K562 (cell line): Measurements from ENCODE around the gene DIP2B. TPM values are rescaled to one million over a fixed set of nuclear protein-coding genes. Genes with fewer than 3 reads are reported as not detected.

Source experiments
- ATAC-seq: fragments of 200-7000 bp; cut with Tn5 transposase; 3 replicates; pipeline ENCODE4 v1.9.1; 2020; ENCODE audit warnings: moderate library complexity
- BruUV-seq: library from RNA; stranded (reverse); fragments of 400-500 nt; replicated peaks from 2 replicates; lab custom pipeline; 2021; lab: Mats Ljungman, UMichigan
- CTCF ChIA-PET: fragments of 300-600 bp; formaldehyde crosslinking; extraction: SDS; loops from one replicate; lab custom pipeline; 2021; ENCODE audit warnings: low intra/inter-chr PET ratio; lab: Yijun Ruan, JAX
- POLR2A ChIA-PET: fragments of 300-600, 350-650 bp; sonication (Branson Sonifier 250); formaldehyde crosslinking; extraction: SDS; loops from one replicate; lab custom pipeline; 2021; ENCODE audit warnings: antibody characterized with exemption, inconsistent platforms; lab: Yijun Ruan, JAX
- DNase-seq, 4 experiments: peaks; one replicate each; pipeline versions ENCODE4 v3.0.0 to v3.0.0-alpha.2; 2011 to 2018; ENCODE audit warnings: low spot score in 3 of 4, mixed read lengths in 3 of 4; ENCODE audit errors: extremely low read depth in 1 of 4
- FAIRE-seq: peaks from 2 replicates; lab custom pipeline; 2011; peaks lifted over from hg19 to GRCh38; lab: Jason Lieb, UNC
- H2AFZ ChIP-seq: 2 replicates; pipeline ENCODE4 v1.6.0; 2011; ENCODE audit warnings: low read depth, low read length, control low read depth, inconsistent platforms
- H3K27ac ChIP-seq: fragments of 200-600 bp; 3 replicates; pipeline ENCODE4 v1.8.0; 2011; ENCODE audit warnings: low read depth, mild to moderate bottlenecking, control low read depth, inconsistent platforms, low read length, moderate library complexity, mixed read lengths; ENCODE audit errors: extremely low read depth
- H3K27me3 ChIP-seq, 2 experiments: fragments of 300-600 bp in 1 of 2; 2 replicates in 1 of 2; 3 replicates in 1 of 2; pipeline versions ENCODE4 v1.6.0 to v1.8.0; 2011; ENCODE audit warnings: inconsistent platforms in 2 of 2, low read length in 2 of 2, mild to moderate bottlenecking in 1 of 2, mixed read lengths in 1 of 2, moderate library complexity in 1 of 2; ENCODE audit not compliant: control insufficient read depth in 2 of 2, insufficient read depth in 2 of 2
- H3K36me3 ChIP-seq: fragments of 300-600 bp; 3 replicates; pipeline ENCODE4 v1.8.0; 2011; ENCODE audit warnings: mild to moderate bottlenecking, low read length, inconsistent platforms; ENCODE audit not compliant: control insufficient read depth, insufficient read depth
- H3K4me1 ChIP-seq, 2 experiments: fragments of 200-600 bp in 1 of 2; replicated peaks in 1 of 2; 2 replicates in 1 of 2; 3 replicates in 1 of 2; pipeline versions ENCODE4 v1.5.1 to v1.8.0; 2011; ENCODE audit warnings: inconsistent platforms in 2 of 2, low read length in 2 of 2, mild to moderate bottlenecking in 1 of 2, mixed read lengths in 1 of 2, moderate library complexity in 1 of 2; ENCODE audit not compliant: control insufficient read depth in 2 of 2, insufficient read depth in 2 of 2
- H3K4me2 ChIP-seq: 2 replicates; pipeline ENCODE4 v1.6.1; 2011; ENCODE audit warnings: low read length, control low read depth, inconsistent platforms, mixed read lengths; ENCODE audit not compliant: insufficient read depth
- H3K4me3 ChIP-seq: fragments of 200-600 bp; sonication (generic), shearing (Covaris generic); 2 replicates; pipeline ENCODE4 v1.5.1; 2016; ENCODE audit warnings: control low read depth, inconsistent platforms
- H3K79me2 ChIP-seq: fragments of 200-600 bp; 3 replicates; pipeline ENCODE4 v1.8.0; 2011; ENCODE audit warnings: low read length, inconsistent platforms; ENCODE audit not compliant: control insufficient read depth, insufficient read depth
- H3K9ac ChIP-seq, 2 experiments: 2 replicates each; pipeline versions ENCODE4 v1.6.0 to v1.6.1; 2011; ENCODE audit warnings: low read depth in 2 of 2, low read length in 2 of 2, control low read depth in 1 of 2, inconsistent platforms in 1 of 2, mild to moderate bottlenecking in 1 of 2, mixed read lengths in 1 of 2; ENCODE audit not compliant: insufficient read depth in 1 of 2
- H3K9me1 ChIP-seq: one replicate; pipeline ENCODE4 v1.6.0; 2011; ENCODE audit warnings: inconsistent platforms, mild to moderate bottlenecking, low read length, moderate library complexity; ENCODE audit not compliant: control insufficient read depth, insufficient read depth
- H3K9me3 ChIP-seq: replicated peaks from 2 replicates; pipeline ENCODE4 v1.5.1; 2011; ENCODE audit warnings: low read depth, low read length, inconsistent platforms; ENCODE audit not compliant: control insufficient read depth, insufficient read depth
- H4K20me1 ChIP-seq: replicated peaks from 2 replicates; pipeline ENCODE4 v1.6.1; 2011; ENCODE audit warnings: low read length, inconsistent platforms, mixed read lengths; ENCODE audit not compliant: control insufficient read depth, insufficient read depth
- WGBS: fragments of 100-300 bp; shearing (Covaris generic); methylation state at CpG from one replicate; pipeline ENCODE4 v1.1.6; 2016; ENCODE audit warnings: low coverage, mixed read lengths; ENCODE audit not compliant: insufficient coverage; ENCODE audit errors: missing lambda C conversion rate; 5-methylcytosine and 5-hydroxymethylcytosine counted together
- in situ Hi-C: fragments of 300-500 bp; cut with MboI; formaldehyde crosslinking; loops from 4 replicates; pipeline ENCODE4 v1.15.0; 2018; ENCODE audit warnings: inconsistent platforms, mixed read lengths
- intact Hi-C: fragments of 100-400 bp; cut with micrococcal nuclease; formaldehyde crosslinking; loops from 2 replicates; pipeline ENCODE4 v1.14.2; 2022
- polyA plus RNA-seq, 8 experiments: library from polyadenylated mRNA; depleted of rRNA in 4 of 8; stranded (reverse) in 5 of 8; unstranded in 3 of 8; fragments of >200 nt; fragmentation: Nextera tagmentation in 2 of 8; fragmentation: Illumina TruSeq in 1 of 8; extraction: Ambion mirVana in 2 of 8; extraction: Trizol in 1 of 8; gene quantifications; 2 replicates each; pipeline versions ENCODE4 v1.2.1 to v1.2.3, GENCODE V29; 2011 to 2014; ENCODE audit warnings: inconsistent platforms in 1 of 8, missing spikeins in 1 of 8
- total RNA-seq, 7 experiments: library from RNA; depleted of rRNA in 6 of 7; stranded (reverse); fragments of >200 nt in 6 of 7; fragmentation: Illumina TruSeq in 2 of 7; extraction: Trizol in 2 of 7; gene quantifications; 2 replicates each; pipeline versions ENCODE4 v1.2.1 to v1.2.3, GENCODE V29; 2011 to 2021; ENCODE audit warnings: low replicate concordance in 1 of 7
- TF ChIP-seq, protein P1 (sequence below): fragments of 250-450 bp; sonication (Bioruptor Pico); IDR thresholded peaks from 2 replicates; pipeline ENCODE4 v1.5.0; 2022; ENCODE audit warnings: mild to moderate bottlenecking
- TF ChIP-seq, protein P2 (sequence below): fragments of 450-650 bp; IDR thresholded peaks from 2 replicates; pipeline ENCODE4 v1.6.1; 2017; ENCODE audit warnings: mild to moderate bottlenecking, moderate library complexity

Gene DIP2B
- total and polyA plus RNA-seq, 9 of the 15 experiments (the other 6 are each of a cell fraction or from before 2014, with no cell fraction given): 4.6 to 26.1 (median 18.8) TPM

DNA sequence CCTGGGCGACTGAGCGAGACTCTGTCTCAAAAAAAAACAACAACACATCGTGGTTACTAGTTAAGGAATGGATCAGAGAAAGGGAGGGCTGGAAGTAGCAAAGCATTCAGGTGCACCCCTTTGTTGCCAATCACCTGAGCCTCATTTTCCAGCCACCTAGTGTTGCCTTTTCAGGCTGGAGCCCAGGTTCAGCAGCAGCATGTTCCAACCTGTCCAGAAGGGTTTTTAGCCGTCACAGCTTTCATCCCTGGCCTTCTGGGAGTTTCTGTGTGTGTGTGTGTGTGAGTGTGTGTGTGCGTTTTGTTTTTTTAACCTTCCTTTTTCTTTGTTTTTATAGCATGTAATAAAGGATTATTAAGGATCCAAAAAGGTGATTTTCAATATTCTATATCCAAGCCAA lies 138.0 kb downstream of the DIP2B start:
- H3K4me1 ChIP-seq: peaks cover 6 to 14% of the 10 kb centered on the region in 2 experiments; a peak in 4 of 5 replicates
- BruUV-seq: no TSS peak
- in situ Hi-C loops (no loop called here), intact Hi-C loops (no loop called here)
- no peaks in the 10 kb centered on the region for H3K79me2 ChIP-seq
- H2AFZ ChIP-seq: no peak overlapping the region
- TF ChIP-seq, protein P1, sequence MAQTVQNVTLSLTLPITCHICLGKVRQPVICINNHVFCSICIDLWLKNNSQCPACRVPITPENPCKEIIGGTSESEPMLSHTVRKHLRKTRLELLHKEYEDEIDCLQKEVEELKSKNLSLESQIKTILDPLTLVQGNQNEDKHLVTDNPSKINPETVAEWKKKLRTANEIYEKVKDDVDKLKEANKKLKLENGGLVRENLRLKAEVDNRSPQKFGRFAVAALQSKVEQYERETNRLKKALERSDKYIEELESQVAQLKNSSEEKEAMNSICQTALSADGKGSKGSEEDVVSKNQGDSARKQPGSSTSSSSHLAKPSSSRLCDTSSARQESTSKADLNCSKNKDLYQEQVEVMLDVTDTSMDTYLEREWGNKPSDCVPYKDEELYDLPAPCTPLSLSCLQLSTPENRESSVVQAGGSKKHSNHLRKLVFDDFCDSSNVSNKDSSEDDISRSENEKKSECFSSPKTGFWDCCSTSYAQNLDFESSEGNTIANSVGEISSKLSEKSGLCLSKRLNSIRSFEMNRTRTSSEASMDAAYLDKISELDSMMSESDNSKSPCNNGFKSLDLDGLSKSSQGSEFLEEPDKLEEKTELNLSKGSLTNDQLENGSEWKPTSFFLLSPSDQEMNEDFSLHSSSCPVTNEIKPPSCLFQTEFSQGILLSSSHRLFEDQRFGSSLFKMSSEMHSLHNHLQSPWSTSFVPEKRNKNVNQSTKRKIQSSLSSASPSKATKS (CRISPR knock-in tag): no peak
- TF ChIP-seq, protein P2, sequence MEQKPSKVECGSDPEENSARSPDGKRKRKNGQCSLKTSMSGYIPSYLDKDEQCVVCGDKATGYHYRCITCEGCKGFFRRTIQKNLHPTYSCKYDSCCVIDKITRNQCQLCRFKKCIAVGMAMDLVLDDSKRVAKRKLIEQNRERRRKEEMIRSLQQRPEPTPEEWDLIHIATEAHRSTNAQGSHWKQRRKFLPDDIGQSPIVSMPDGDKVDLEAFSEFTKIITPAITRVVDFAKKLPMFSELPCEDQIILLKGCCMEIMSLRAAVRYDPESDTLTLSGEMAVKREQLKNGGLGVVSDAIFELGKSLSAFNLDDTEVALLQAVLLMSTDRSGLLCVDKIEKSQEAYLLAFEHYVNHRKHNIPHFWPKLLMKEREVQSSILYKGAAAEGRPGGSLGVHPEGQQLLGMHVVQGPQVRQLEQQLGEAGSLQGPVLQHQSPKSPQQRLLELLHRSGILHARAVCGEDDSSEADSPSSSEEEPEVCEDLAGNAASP: no peak
- H3K9me1 ChIP-seq: no peaks in the 10 kb centered on the region
- H3K27me3 ChIP-seq: no peaks in the 10 kb centered on the region
- H3K4me2 ChIP-seq: no peak overlapping the region
- H3K9ac ChIP-seq: no peak overlapping the region; a peak in 1 of 4 replicates
- no peak overlapping the region for H3K27ac ChIP-seq
- CTCF ChIA-PET: no interaction called here
- ATAC-seq (no peak), FAIRE-seq (no peak), DNase-seq (no peak)
- peaks cover 27% of the 10 kb centered on the region; the same call in 2 of the 3 replicates for H3K36me3 ChIP-seq
- POLR2A ChIA-PET: interaction anchor here (1.2 kb wide), 1 partner anchor 21 kb away, joined by 3 read pairs; no protein-coding TSS in a partner anchor
- H3K9me3 ChIP-seq: no peaks in the 10 kb centered on the region
- H3K4me3 ChIP-seq: no peak overlapping the region
- H4K20me1 ChIP-seq: no peaks in the 10 kb centered on the region
- 64% methylated on average over 3 of the region's 5 CpGs for WGBS
